Hematopoietic multipotent progenitor cell treated with erythropoietin and hydrocortisone succinate and interleukin-3 and kit ligand, for 8 days (in vitro differentiated cells): ENCODE results near the gene SLC5A5.

Experiments used
- DNase-seq: peaks from one replicate; pipeline ENCODE4 v3.0.0-alpha.2; 2015

SLC5A5 gene

GRCh38 chr19:17926044-17926443 lies 54.3 kb downstream of the SLC5A5 start:
- DNase-seq, result no peak

- no peak for DNase-seq
These were observed 57.3 kb downstream of the SLC5A5 start for GRCh38 chr19:17929056-17929455.

- DNase-seq, result no peak
These were observed 59.9 kb downstream of the SLC5A5 start for GRCh38 chr19:17931532-17932191.

GRCh38 chr19:17932485-17933338 lies 61.0 kb downstream of the SLC5A5 start, which contains the start of gene CCDC124:
TSS of gene CCDC124 (plus strand) at chr19:17933015. CDS start at chr19:17936421, 3,406 bp downstream.
- DNase-seq, result peak; percentile 94

- no peak for DNase-seq
These were observed 61.8 kb downstream of the SLC5A5 start for GRCh38 chr19:17933414-17934129.

- DNase-seq, result no peak
These were observed 64.6 kb downstream of the SLC5A5 start for GRCh38 chr19:17936379-17936778.

GRCh38 chr19:17937371-17937900 lies 65.7 kb downstream of the SLC5A5 start:
- no peak for DNase-seq

GRCh38 chr19:17938092-17938845 lies 66.5 kb downstream of the SLC5A5 start:
- peak; percentile 80 for DNase-seq

GRCh38 chr19:17942181-17942580 lies 70.4 kb downstream of the SLC5A5 start:
- no peak for DNase-seq

GRCh38 chr19:17942582-17943273 lies 71.0 kb downstream of the SLC5A5 start:
- DNase-seq, result peak; percentile 88

- DNase-seq, result no peak
These were observed 71.8 kb downstream of the SLC5A5 start for GRCh38 chr19:17943274-17944221.

GRCh38 chr19:17944301-17944700 lies 72.6 kb downstream of the SLC5A5 start:
- no peak for DNase-seq
